Caco-2 (cell line): ENCODE results near the gene ST8SIA1. TPM values are rescaled to one million over a fixed set of nuclear protein-coding genes. Genes with fewer than 3 reads are reported as not detected.

ENCODE experiments used
- BruUV-seq: library from RNA; stranded (reverse); fragments of 400-500 nt; replicated peaks from 2 replicates; lab custom pipeline; 2021; lab: Mats Ljungman, UMichigan
- CTCF ChIA-PET: fragments of 300-600 bp; sonication (Branson Sonifier 250); formaldehyde crosslinking; loops from one replicate; lab custom pipeline; 2022; ENCODE audit warnings: antibody characterized with exemption; lab: Charles Lee
- POLR2A ChIA-PET: fragments of 300-600 bp; sonication (Branson Sonifier 250); formaldehyde crosslinking; loops from one replicate; lab custom pipeline; 2022; ENCODE audit warnings: antibody characterized with exemption; lab: Charles Lee
- DNase-seq, 2 experiments: peaks; one replicate each; pipeline versions ENCODE4 v3.0.0 to v3.0.0-alpha.2; 2020 to 2022
- H3K27me3 ChIP-seq: replicated peaks from 2 replicates; pipeline ENCODE4 v1.6.0; 2011; ENCODE audit warnings: low read length; ENCODE audit not compliant: control insufficient read depth, insufficient read depth
- H3K36me3 ChIP-seq: 2 replicates; pipeline ENCODE4 v1.5.1; 2011; ENCODE audit warnings: low read length; ENCODE audit not compliant: control insufficient read depth, insufficient read depth
- H3K4me1 ChIP-seq: fragments of 250-450 bp; sonication (Bioruptor Pico); 2 replicates; pipeline ENCODE4 v1.5.1; 2020; ENCODE audit warnings: mild to moderate bottlenecking
- H3K4me3 ChIP-seq: 2 replicates; pipeline ENCODE4 v1.5.1; 2011; ENCODE audit warnings: low read depth, mild to moderate bottlenecking, control low read depth, low read length
- H3K9me3 ChIP-seq: fragments of 250-450 bp; sonication (Bioruptor Pico); 2 replicates; pipeline ENCODE4 v1.5.1; 2020; ENCODE audit warnings: mild to moderate bottlenecking, moderate library complexity
- H3K27ac Mint-ChIP-seq: one replicate; pipeline ENCODE4 v1.8.0; 2022; ENCODE audit warnings: mixed read lengths; ENCODE audit not compliant: unreplicated experiment
- H3K27me3 Mint-ChIP-seq: one replicate; pipeline ENCODE4 v1.8.0; 2022; ENCODE audit warnings: mixed read lengths; ENCODE audit not compliant: insufficient read depth, unreplicated experiment
- H3K36me3 Mint-ChIP-seq: one replicate; pipeline ENCODE4 v1.8.0; 2022; ENCODE audit warnings: mild to moderate bottlenecking, mixed read lengths; ENCODE audit not compliant: insufficient read depth, unreplicated experiment
- H3K4me1 Mint-ChIP-seq: one replicate; pipeline ENCODE4 v1.8.0; 2022; ENCODE audit warnings: low read depth, mixed read lengths; ENCODE audit not compliant: unreplicated experiment
- H3K4me3 Mint-ChIP-seq: one replicate; pipeline ENCODE4 v1.8.0; 2022; ENCODE audit warnings: mild to moderate bottlenecking, moderate library complexity, mixed read lengths; ENCODE audit not compliant: unreplicated experiment
- H3K9me3 Mint-ChIP-seq: one replicate; pipeline ENCODE4 v1.8.0; 2022; ENCODE audit warnings: mixed read lengths; ENCODE audit not compliant: unreplicated experiment
- intact Hi-C: fragments of 100-400 bp; cut with micrococcal nuclease; formaldehyde crosslinking; loops from one replicate; pipeline ENCODE4 v1.10.0; 2022; ENCODE audit not compliant: unreplicated experiment
- total RNA-seq: library from RNA; stranded (reverse); gene quantifications from 2 replicates; pipeline ENCODE4 v1.2.3, GENCODE V29; 2022
- TF ChIP-seq, protein P1 (sequence below), 2 experiments: fragments of 200-600 bp in 1 of 2; IDR thresholded peaks; 1 replicate in 1 of 2; 2 replicates in 1 of 2; pipeline versions ENCODE4 v1.5.1 to v1.8.0; 2011 to 2022; ENCODE audit warnings: antibody characterized with exemption in 1 of 2, control low read depth in 1 of 2, inconsistent platforms in 1 of 2, low read depth in 1 of 2, low read length in 1 of 2, mild to moderate bottlenecking in 1 of 2, moderate library complexity in 1 of 2; ENCODE audit not compliant: insufficient read depth in 1 of 2, severe bottlenecking in 1 of 2, unreplicated experiment in 1 of 2

The ST8SIA1 gene
- total RNA-seq, 1 experiment from 2014 or later, result not detected

GRCh38 chr12:22250762-22251161 is 83.7 kb downstream of the ST8SIA1 start:
- intact Hi-C loops, result no loop called here
- peaks cover 5% of the 10 kb centered on the region for H3K27me3 Mint-ChIP-seq
- H3K4me1 Mint-ChIP-seq, result no peaks in the 10 kb centered on the region
- Histone ChIP-seq H3K4me1 (no peaks in the 10 kb centered on the region), H3K36me3 (no peaks in the 10 kb centered on the region), H3K9me3 (no peaks in the 10 kb centered on the region), H3K4me3 (no peak overlapping the region), H3K27me3 (no peaks in the 10 kb centered on the region)
- POLR2A ChIA-PET, result no interaction called here
- BruUV-seq, result no TSS peak
- no peak overlapping the region for H3K27ac Mint-ChIP-seq
- H3K4me3 Mint-ChIP-seq, result no peak overlapping the region
- TF ChIP-seq, protein P1, sequence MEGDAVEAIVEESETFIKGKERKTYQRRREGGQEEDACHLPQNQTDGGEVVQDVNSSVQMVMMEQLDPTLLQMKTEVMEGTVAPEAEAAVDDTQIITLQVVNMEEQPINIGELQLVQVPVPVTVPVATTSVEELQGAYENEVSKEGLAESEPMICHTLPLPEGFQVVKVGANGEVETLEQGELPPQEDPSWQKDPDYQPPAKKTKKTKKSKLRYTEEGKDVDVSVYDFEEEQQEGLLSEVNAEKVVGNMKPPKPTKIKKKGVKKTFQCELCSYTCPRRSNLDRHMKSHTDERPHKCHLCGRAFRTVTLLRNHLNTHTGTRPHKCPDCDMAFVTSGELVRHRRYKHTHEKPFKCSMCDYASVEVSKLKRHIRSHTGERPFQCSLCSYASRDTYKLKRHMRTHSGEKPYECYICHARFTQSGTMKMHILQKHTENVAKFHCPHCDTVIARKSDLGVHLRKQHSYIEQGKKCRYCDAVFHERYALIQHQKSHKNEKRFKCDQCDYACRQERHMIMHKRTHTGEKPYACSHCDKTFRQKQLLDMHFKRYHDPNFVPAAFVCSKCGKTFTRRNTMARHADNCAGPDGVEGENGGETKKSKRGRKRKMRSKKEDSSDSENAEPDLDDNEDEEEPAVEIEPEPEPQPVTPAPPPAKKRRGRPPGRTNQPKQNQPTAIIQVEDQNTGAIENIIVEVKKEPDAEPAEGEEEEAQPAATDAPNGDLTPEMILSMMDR (IDR thresholded peaks at IDR 0.05; ENCODE audit: insufficient read depth in 1 of 2, low read depth in 1 of 2, low read length in 1 of 2, severe bottlenecking in 1 of 2, unreplicated experiment in 1 of 2), result no peak
- DNase-seq, result no peak
- no peaks in the 10 kb centered on the region for H3K9me3 Mint-ChIP-seq
- no peaks in the 10 kb centered on the region for H3K36me3 Mint-ChIP-seq
- CTCF ChIA-PET, result no interaction called here

GRCh38 chr12:22248571-22249115 is 85.9 kb downstream of the ST8SIA1 start:
- Mint-ChIP-seq H3K9me3 (no peaks in the 10 kb centered on the region), H3K36me3 (no peaks in the 10 kb centered on the region), H3K4me3 (no peak overlapping the region), H3K27ac (no peak overlapping the region), H3K27me3 (peaks cover 10% of the 10 kb centered on the region), H3K4me1 (no peaks in the 10 kb centered on the region)
- no peaks in the 10 kb centered on the region for H3K36me3 ChIP-seq
- no peaks in the 10 kb centered on the region for H3K9me3 ChIP-seq
- DNase-seq, result no peak
- H3K27me3 ChIP-seq, result no peaks in the 10 kb centered on the region
- BruUV-seq, result no TSS peak
- TF ChIP-seq, protein P1 (IDR thresholded peaks at IDR 0.05; ENCODE audit: insufficient read depth in 1 of 2, low read depth in 1 of 2, low read length in 1 of 2, severe bottlenecking in 1 of 2, unreplicated experiment in 1 of 2), result no peak
- ChIA-PET POLR2A (no interaction called here), CTCF (no interaction called here)
- intact Hi-C loops, result no loop called here
- no peaks in the 10 kb centered on the region for H3K4me1 ChIP-seq
- no peak overlapping the region for H3K4me3 ChIP-seq

GRCh38 chr12:22248121-22248520 is 86.4 kb downstream of the ST8SIA1 start:
- no peaks in the 10 kb centered on the region for H3K36me3 Mint-ChIP-seq

More at GRCh38 chr12:22248121-22248520, 86.4 kb downstream of the ST8SIA1 start:
- no peak overlapping the region for H3K27ac Mint-ChIP-seq
- Histone ChIP-seq H3K4me3 (no peak overlapping the region), H3K9me3 (no peaks in the 10 kb centered on the region), H3K4me1 (no peaks in the 10 kb centered on the region), H3K27me3 (no peaks in the 10 kb centered on the region), H3K36me3 (no peaks in the 10 kb centered on the region)
- H3K4me3 Mint-ChIP-seq, result no peak overlapping the region
- no peaks in the 10 kb centered on the region for H3K4me1 Mint-ChIP-seq
- no peak for DNase-seq
- BruUV-seq, result no TSS peak
- TF ChIP-seq, protein P1 (IDR thresholded peaks at IDR 0.05; ENCODE audit: insufficient read depth in 1 of 2, low read depth in 1 of 2, low read length in 1 of 2, severe bottlenecking in 1 of 2, unreplicated experiment in 1 of 2), result no peak
- intact Hi-C loops, result no loop called here
- H3K27me3 Mint-ChIP-seq, result peaks cover 10% of the 10 kb centered on the region
- H3K9me3 Mint-ChIP-seq, result no peaks in the 10 kb centered on the region
- CTCF ChIA-PET, result no interaction called here
- POLR2A ChIA-PET, result no interaction called here
